ENCODE data around the gene TTC9C. TPM values are rescaled to one million over a fixed set of nuclear protein-coding genes. Genes with fewer than 3 reads are reported as not detected.

Gene TTC9C
- total RNA-seq, 1 experiment from 2014 or later, result 48.7 TPM

DNA sequence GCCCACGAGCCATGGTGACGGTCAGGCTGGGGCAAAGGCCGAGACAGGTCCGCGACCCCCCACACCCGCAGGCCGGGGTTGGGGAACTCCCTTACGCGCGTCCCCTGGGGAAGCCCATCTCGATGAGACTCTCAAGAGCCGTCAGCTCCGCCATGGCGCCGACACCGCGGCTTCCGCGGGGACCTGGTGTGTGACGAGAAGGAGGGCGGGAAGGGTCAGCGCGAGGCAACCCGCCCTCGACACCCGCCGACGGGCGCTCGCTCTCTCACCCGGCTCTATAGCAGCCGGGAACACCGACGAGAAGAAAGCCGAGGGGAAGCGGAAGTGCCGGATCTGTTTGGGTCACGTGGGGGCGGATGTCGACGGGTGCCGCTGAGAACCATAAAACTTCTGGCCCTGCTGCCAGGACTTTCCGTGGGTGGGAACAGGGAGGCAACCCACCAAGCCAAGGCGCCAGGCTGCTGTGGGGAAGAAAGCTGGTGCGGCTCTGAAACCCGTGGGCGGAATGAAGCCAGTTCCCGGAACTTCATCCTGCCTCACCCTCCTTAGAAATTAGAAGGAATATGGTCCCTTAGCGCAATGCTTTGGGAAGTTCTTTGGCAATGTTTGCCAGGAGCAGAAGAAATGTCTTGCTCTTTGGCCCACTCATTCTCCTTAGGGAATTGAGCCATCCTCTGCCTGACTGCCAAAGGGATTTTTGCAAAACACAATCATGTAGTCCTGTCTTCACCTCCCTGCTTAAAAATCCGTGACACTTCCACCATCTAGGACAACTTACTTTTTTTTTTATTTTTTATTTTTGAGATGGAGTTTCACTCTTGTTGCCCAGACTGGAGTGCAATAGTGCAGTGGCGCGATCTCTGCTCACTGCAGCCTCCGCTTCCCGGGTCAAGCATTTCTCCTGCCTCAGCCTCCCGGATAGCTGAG lies 49.3 kb upstream of the TTC9C start, which contains the start of gene UBXN1 (continued):
- TF ChIP-seq, protein P1, sequence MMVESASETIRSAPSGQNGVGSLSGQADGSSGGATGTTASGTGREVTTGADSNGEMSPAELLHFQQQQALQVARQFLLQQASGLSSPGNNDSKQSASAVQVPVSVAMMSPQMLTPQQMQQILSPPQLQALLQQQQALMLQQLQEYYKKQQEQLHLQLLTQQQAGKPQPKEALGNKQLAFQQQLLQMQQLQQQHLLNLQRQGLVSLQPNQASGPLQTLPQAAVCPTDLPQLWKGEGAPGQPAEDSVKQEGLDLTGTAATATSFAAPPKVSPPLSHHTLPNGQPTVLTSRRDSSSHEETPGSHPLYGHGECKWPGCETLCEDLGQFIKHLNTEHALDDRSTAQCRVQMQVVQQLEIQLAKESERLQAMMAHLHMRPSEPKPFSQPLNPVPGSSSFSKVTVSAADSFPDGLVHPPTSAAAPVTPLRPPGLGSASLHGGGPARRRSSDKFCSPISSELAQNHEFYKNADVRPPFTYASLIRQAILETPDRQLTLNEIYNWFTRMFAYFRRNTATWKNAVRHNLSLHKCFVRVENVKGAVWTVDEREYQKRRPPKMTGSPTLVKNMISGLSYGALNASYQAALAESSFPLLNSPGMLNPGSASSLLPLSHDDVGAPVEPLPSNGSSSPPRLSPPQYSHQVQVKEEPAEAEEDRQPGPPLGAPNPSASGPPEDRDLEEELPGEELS (CRISPR knock-in tag; IDR thresholded peaks at IDR 0.05), result 0 out of 2 replicates have a peak, but pooled peaks have one; percentile 13
- TF ChIP-seq, protein P2, sequence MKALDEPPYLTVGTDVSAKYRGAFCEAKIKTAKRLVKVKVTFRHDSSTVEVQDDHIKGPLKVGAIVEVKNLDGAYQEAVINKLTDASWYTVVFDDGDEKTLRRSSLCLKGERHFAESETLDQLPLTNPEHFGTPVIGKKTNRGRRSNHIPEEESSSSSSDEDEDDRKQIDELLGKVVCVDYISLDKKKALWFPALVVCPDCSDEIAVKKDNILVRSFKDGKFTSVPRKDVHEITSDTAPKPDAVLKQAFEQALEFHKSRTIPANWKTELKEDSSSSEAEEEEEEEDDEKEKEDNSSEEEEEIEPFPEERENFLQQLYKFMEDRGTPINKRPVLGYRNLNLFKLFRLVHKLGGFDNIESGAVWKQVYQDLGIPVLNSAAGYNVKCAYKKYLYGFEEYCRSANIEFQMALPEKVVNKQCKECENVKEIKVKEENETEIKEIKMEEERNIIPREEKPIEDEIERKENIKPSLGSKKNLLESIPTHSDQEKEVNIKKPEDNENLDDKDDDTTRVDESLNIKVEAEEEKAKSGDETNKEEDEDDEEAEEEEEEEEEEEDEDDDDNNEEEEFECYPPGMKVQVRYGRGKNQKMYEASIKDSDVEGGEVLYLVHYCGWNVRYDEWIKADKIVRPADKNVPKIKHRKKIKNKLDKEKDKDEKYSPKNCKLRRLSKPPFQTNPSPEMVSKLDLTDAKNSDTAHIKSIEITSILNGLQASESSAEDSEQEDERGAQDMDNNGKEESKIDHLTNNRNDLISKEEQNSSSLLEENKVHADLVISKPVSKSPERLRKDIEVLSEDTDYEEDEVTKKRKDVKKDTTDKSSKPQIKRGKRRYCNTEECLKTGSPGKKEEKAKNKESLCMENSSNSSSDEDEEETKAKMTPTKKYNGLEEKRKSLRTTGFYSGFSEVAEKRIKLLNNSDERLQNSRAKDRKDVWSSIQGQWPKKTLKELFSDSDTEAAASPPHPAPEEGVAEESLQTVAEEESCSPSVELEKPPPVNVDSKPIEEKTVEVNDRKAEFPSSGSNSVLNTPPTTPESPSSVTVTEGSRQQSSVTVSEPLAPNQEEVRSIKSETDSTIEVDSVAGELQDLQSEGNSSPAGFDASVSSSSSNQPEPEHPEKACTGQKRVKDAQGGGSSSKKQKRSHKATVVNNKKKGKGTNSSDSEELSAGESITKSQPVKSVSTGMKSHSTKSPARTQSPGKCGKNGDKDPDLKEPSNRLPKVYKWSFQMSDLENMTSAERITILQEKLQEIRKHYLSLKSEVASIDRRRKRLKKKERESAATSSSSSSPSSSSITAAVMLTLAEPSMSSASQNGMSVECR (CRISPR knock-in tag; IDR thresholded peaks at IDR 0.05; ENCODE audit: borderline replicate concordance), result 0 out of 2 replicates have a peak, but pooled peaks have one; percentile 72
- TF ChIP-seq SOX15 (CRISPR knock-in tag; IDR thresholded peaks at IDR 0.05) (no peak), SMAD4 (CRISPR knock-in tag; IDR thresholded peaks at IDR 0.05) (no peak), ZNF138 (CRISPR knock-in tag; conservative IDR thresholded peaks at IDR 0.05) (no peak), FOXK1 (CRISPR knock-in tag; IDR thresholded peaks at IDR 0.05) (peak; percentile 98), CREB1 (CRISPR knock-in tag; IDR thresholded peaks at IDR 0.05) (0 out of 2 replicates have a peak, but pooled peaks have one; percentile 51), SP1 (CRISPR knock-in tag; conservative IDR thresholded peaks at IDR 0.05) (peak; percentile 80), ETV6 (CRISPR knock-in tag; IDR thresholded peaks at IDR 0.05) (peak; percentile 64; the same call in 1 of the 2 replicates), NR3C1 (CRISPR knock-in tag; conservative IDR thresholded peaks at IDR 0.05; ENCODE audit: low read depth) (no peak), JAZF1 (CRISPR knock-in tag; IDR thresholded peaks at IDR 0.05) (no peak), KAT7 (CRISPR knock-in tag; IDR thresholded peaks at IDR 0.05; ENCODE audit: borderline replicate concordance) (peak; percentile 63; the same call in 1 of the 2 replicates)
- TF ChIP-seq, protein P3, sequence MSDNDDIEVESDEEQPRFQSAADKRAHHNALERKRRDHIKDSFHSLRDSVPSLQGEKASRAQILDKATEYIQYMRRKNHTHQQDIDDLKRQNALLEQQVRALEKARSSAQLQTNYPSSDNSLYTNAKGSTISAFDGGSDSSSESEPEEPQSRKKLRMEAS (CRISPR knock-in tag; IDR thresholded peaks at IDR 0.05), result peak; percentile 86
- TF ChIP-seq, protein P4, sequence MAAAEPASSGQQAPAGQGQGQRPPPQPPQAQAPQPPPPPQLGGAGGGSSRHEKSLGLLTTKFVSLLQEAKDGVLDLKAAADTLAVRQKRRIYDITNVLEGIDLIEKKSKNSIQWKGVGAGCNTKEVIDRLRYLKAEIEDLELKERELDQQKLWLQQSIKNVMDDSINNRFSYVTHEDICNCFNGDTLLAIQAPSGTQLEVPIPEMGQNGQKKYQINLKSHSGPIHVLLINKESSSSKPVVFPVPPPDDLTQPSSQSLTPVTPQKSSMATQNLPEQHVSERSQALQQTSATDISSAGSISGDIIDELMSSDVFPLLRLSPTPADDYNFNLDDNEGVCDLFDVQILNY (CRISPR knock-in tag; IDR thresholded peaks at IDR 0.05), result peak; percentile 72; the same call in 1 of the 2 replicates
- TF ChIP-seq, protein P5, sequence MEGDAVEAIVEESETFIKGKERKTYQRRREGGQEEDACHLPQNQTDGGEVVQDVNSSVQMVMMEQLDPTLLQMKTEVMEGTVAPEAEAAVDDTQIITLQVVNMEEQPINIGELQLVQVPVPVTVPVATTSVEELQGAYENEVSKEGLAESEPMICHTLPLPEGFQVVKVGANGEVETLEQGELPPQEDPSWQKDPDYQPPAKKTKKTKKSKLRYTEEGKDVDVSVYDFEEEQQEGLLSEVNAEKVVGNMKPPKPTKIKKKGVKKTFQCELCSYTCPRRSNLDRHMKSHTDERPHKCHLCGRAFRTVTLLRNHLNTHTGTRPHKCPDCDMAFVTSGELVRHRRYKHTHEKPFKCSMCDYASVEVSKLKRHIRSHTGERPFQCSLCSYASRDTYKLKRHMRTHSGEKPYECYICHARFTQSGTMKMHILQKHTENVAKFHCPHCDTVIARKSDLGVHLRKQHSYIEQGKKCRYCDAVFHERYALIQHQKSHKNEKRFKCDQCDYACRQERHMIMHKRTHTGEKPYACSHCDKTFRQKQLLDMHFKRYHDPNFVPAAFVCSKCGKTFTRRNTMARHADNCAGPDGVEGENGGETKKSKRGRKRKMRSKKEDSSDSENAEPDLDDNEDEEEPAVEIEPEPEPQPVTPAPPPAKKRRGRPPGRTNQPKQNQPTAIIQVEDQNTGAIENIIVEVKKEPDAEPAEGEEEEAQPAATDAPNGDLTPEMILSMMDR (IDR thresholded peaks at IDR 0.05), result no peak
- TF ChIP-seq, protein P6, sequence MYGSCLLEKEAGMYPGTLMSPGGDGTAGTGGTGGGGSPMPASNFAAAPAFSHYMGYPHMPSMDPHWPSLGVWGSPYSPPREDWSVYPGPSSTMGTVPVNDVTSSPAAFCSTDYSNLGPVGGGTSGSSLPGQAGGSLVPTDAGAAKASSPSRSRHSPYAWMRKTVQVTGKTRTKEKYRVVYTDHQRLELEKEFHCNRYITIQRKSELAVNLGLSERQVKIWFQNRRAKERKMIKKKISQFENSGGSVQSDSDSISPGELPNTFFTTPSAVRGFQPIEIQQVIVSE (CRISPR knock-in tag; IDR thresholded peaks at IDR 0.05; ENCODE audit: borderline replicate concordance), result no peak
- TF ChIP-seq, protein P7, sequence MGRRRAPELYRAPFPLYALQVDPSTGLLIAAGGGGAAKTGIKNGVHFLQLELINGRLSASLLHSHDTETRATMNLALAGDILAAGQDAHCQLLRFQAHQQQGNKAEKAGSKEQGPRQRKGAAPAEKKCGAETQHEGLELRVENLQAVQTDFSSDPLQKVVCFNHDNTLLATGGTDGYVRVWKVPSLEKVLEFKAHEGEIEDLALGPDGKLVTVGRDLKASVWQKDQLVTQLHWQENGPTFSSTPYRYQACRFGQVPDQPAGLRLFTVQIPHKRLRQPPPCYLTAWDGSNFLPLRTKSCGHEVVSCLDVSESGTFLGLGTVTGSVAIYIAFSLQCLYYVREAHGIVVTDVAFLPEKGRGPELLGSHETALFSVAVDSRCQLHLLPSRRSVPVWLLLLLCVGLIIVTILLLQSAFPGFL (CRISPR knock-in tag; IDR thresholded peaks at IDR 0.05; ENCODE audit: borderline replicate concordance), result no peak
- TF ChIP-seq, protein P8, sequence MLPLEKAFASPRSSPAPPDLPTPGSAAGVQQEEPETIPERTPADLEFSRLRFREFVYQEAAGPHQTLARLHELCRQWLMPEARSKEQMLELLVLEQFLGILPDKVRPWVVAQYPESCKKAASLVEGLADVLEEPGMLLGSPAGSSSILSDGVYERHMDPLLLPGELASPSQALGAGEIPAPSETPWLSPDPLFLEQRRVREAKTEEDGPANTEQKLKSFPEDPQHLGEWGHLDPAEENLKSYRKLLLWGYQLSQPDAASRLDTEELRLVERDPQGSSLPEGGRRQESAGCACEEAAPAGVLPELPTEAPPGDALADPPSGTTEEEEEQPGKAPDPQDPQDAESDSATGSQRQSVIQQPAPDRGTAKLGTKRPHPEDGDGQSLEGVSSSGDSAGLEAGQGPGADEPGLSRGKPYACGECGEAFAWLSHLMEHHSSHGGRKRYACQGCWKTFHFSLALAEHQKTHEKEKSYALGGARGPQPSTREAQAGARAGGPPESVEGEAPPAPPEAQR (CRISPR knock-in tag; IDR thresholded peaks at IDR 0.05), result no peak
- TF ChIP-seq, protein P9, sequence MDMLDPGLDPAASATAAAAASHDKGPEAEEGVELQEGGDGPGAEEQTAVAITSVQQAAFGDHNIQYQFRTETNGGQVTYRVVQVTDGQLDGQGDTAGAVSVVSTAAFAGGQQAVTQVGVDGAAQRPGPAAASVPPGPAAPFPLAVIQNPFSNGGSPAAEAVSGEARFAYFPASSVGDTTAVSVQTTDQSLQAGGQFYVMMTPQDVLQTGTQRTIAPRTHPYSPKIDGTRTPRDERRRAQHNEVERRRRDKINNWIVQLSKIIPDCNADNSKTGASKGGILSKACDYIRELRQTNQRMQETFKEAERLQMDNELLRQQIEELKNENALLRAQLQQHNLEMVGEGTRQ (CRISPR knock-in tag; IDR thresholded peaks at IDR 0.05), result peak; percentile 99
- TF ChIP-seq, protein P10, sequence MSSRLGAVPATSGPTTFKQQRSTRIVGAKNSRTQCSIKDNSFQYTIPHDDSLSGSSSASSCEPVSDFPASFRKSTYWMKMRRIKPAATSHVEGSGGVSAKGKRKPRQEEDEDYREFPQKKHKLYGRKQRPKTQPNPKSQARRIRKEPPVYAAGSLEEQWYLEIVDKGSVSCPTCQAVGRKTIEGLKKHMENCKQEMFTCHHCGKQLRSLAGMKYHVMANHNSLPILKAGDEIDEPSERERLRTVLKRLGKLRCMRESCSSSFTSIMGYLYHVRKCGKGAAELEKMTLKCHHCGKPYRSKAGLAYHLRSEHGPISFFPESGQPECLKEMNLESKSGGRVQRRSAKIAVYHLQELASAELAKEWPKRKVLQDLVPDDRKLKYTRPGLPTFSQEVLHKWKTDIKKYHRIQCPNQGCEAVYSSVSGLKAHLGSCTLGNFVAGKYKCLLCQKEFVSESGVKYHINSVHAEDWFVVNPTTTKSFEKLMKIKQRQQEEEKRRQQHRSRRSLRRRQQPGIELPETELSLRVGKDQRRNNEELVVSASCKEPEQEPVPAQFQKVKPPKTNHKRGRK (CRISPR knock-in tag; IDR thresholded peaks at IDR 0.05; ENCODE audit: borderline replicate concordance), result no peak
